Right lung (tissue), 5 donors: Measurements from ENCODE around the gene MTG1. TPM values are rescaled to one million over a fixed set of nuclear protein-coding genes. Genes with fewer than 3 reads are reported as not detected.

Experiments used
- DNase-seq, 2 donors: peaks; one replicate each; pipeline ENCODE4 v3.0.0-alpha.2; 2013
- polyA plus RNA-seq, 5 donors: library from polyadenylated mRNA; unstranded; fragments of 120-200 nt; gene quantifications; one replicate each; pipeline versions ENCODE4 v1.2.1 to v1.2.3, GENCODE V29; 2013; ENCODE audit warnings: inconsistent platforms in 1 of 5, low replicate concordance in 1 of 5; ENCODE audit not compliant: insufficient read length in 5 of 5, insufficient read depth in 1 of 5

The MTG1 gene
- polyA plus RNA-seq, 5 donors: 51.1 to 71.4 (median 62.9) TPM

GRCh38 chr10:133445268-133445732 is 51.3 kb downstream of the MTG1 start:
- no peak for DNase-seq

GRCh38 chr10:133445751-133446708 is 52.1 kb downstream of the MTG1 start:
- DNase-seq: no peak

- no peak for DNase-seq
These were observed 53.0 kb downstream of the MTG1 start for GRCh38 chr10:133446979-133447378.

GRCh38 chr10:133448120-133448519 is 54.2 kb downstream of the MTG1 start:
- no peak for DNase-seq

- no peak for DNase-seq
These were observed 57.4 kb downstream of the MTG1 start for GRCh38 chr10:133451346-133451745.

- DNase-seq: no peak
These were observed 58.5 kb downstream of the MTG1 start for GRCh38 chr10:133452453-133452852.

GRCh38 chr10:133453516-133454203 is 59.7 kb downstream of the MTG1 start, which contains the start of gene SCART1:
Gene SCART1 (plus strand): TSS chr10:133453945. CDS start chr10:133453998, 53 bp downstream.
- no peak for DNase-seq

GRCh38 chr10:133454204-133454893 is 60.4 kb downstream of the MTG1 start:
- no peak for DNase-seq

- DNase-seq: no peak
These were observed 61.2 kb downstream of the MTG1 start for GRCh38 chr10:133455196-133455595.

- no peak for DNase-seq
These were observed 61.7 kb downstream of the MTG1 start for GRCh38 chr10:133455611-133456031.

- no peak for DNase-seq
These were observed 62.3 kb downstream of the MTG1 start for GRCh38 chr10:133456041-133456951.

GRCh38 chr10:133457100-133457841 is 63.3 kb downstream of the MTG1 start:
- DNase-seq: no peak

GRCh38 chr10:133458021-133458709 is 64.2 kb downstream of the MTG1 start:
- no peak for DNase-seq

- no peak for DNase-seq
These were observed 64.9 kb downstream of the MTG1 start for GRCh38 chr10:133458710-133459453.

- DNase-seq: no peak
These were observed 65.7 kb downstream of the MTG1 start for GRCh38 chr10:133459454-133460207.

- DNase-seq: no peak
These were observed 66.3 kb downstream of the MTG1 start for GRCh38 chr10:133460208-133460769.

GRCh38 chr10:133461027-133461426 is 67.1 kb downstream of the MTG1 start:
- DNase-seq: no peak

GRCh38 chr10:133461841-133462240 is 67.9 kb downstream of the MTG1 start:
- DNase-seq: no peak
